ENCODE results near the gene ADO.
"Not testable (repeated sequence)": the region's sequence is repeated elsewhere in the genome, so short reads cannot be mapped to it uniquely, and the experiment has no call there.

GRCh38 chr10:62788285-62788684, 16.2 kb upstream of the ADO start:
- TF ChIP-seq CTCF (IDR thresholded peaks at IDR 0.05; ENCODE audit: poor library complexity); EZH2phosphoT487 (IDR thresholded peaks at IDR 0.05; ENCODE audit: low read depth, severe bottlenecking, unreplicated experiment); EZH2 (IDR thresholded peaks at IDR 0.05; ENCODE audit: borderline replicate concordance): not testable (repeated sequence)
